Occipital lobe (tissue), 2 donors: ENCODE measurements around the gene SLIT3. TPM values are rescaled to one million over a fixed set of nuclear protein-coding genes. Genes with fewer than 3 reads are reported as not detected.
"Not testable (repeated sequence)": the region's sequence is repeated elsewhere in the genome, so short reads cannot be mapped to it uniquely, and the experiment has no call there.

Experiments
- DNase-seq: peaks from one replicate; lab custom pipeline; 2025; lab: John Stamatoyannopoulos, UW
- total RNA-seq: library from RNA; depleted of rRNA; stranded (reverse); fragments of >200 nt; gene quantifications from one replicate; pipeline ENCODE4 v1.2.3, GENCODE V29; 2014

Gene SLIT3
- total RNA-seq, 1 donor from 2014 or later = 0.78 TPM

DNA sequence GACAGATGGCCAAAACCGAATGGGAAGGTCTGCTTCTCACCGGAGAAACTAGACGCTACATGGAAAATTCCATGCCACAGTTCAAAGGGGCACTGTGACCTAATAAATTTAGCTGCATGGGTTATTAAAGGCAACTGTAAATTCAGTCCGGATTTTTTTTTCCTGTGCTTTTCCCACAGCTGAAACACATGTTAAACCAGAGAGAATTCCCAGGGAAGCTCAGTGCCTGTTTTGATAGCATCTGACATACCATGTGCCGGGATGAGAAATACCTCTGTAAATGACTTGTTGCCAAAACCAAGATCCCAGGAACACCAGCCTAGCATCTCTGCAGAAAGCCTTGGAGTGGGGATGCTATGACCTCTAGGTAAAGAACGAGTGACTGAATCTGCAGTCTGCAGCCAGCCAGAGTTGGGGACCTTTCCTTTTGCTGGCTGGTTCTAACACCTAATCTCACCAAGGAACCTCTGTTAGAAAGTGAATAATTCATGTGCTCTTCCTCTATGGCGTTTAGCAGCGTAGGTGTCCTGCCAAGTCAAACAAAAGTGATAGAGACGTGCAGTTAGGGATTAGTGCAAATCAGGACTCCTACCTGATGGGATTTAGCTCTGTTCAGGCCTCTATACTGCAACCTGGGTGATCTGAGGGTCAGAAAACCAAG lies 77.9 kb downstream of the SLIT3 start:
- no peak for DNase-seq

DNA sequence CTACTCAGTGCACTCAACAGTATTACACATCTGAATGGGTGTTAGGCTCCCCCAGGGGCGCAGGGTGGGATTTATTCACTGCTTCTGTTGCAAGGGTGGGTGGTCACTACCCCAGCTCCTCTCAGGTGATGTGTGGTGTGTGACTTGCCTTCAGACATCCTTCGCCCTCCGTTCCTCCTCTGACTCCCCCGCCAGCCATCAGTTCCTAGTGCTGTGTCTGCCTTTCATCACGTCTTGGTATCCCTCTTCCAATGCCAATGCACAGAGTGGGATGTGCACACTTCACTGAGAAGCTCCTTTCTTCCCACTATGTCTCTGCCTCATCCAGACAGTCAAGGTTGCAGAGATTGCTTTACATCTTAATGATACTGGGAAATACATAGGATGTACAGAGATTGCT lies 79.4 kb downstream of the SLIT3 start:
- no peak for DNase-seq

DNA sequence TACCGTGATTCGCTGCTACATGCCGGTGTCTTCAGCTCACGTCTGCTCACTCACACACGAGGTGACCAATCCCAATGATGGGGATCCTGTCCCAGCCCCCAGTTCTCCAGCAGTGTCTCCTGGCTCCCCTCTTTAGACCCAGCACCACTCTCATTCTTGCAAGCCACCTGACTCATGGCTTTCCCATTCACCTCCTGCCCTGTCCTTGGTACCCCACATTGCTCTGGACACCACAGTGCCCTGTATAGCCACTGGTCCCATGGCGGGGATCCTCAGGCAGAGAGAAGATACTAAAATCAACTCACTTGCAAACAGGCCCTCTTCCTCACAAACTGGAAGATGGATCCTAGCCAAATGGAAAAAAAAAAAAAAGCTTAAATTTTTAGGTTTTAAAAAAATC lies 81.0 kb downstream of the SLIT3 start:
- DNase-seq = no peak

DNA sequence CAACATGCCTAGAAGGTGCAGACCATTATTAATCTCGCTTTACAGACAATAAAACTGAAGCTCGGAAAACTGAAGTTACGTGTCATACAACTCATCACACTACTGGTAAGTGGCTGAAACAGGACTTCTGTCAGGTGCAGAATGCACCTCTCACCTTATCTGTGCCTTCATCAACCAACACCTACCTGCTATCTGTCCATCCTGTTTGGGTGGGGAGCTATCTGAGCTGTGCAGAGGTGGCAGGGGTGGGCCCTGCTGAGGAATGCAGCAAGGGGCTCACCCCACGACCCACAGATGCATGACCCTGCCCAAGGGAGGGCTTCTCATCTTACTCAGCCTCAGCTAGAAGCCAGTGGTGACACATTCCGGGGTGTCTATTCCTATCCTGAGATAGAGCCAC lies 81.6 kb downstream of the SLIT3 start:
- no peak for DNase-seq

DNA sequence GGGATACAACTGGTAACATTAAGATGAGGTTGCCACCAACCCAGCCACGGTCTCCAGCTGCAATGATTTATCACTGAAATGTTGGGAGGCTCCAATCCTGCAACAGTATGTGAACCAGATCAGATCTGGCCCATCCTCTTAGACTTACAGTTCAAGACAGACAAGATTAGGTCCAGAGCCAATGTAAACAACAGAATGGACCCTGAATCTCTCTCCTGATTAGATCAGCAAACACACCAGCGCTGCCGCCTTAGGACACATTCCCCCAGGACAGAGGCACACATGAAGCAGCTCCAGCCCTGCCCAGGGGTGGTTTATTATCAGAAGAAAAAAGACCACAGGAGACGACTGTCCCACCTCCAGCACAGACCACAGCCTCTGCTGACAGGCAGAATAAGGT lies 82.1 kb downstream of the SLIT3 start:
- no peak for DNase-seq

DNA sequence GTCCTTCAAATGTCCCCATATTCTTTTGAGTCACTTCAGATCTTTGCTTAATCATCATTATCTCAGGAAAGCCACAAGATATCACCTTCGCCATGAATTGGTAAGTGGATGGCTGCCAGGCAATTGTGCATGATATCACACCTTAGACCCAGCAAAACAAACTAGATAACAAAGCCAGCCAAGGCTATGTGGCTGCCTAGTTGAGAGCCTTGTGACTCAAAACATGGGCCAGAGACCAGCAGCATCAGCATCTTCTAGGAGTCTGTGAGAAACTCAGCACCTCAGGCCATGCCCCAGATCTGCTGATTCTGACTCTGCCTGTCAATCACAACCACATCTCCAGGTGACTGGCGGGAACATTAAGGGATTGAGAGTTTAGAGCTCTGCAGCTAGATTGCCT lies 82.8 kb downstream of the SLIT3 start:
- DNase-seq = no peak

DNA sequence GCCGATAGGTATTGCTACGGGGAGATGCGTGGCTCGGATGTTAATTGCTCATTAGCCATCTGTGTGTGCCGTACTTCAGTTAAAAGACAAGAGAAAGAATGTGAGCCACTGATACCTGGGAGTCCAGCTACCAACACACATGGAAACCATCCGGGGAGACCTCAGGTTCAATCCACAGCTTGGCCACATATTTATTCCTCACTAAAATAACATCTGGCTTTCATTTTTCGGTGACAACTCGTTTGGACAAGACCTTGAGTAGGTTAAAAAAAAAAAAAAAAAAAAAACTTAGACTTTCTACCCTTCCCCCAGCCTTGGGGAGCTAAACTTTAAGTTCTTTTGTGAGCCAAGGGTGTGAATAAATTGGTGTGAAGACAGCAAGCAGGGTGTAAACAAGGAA lies 84.1 kb downstream of the SLIT3 start:
- no peak for DNase-seq

DNA sequence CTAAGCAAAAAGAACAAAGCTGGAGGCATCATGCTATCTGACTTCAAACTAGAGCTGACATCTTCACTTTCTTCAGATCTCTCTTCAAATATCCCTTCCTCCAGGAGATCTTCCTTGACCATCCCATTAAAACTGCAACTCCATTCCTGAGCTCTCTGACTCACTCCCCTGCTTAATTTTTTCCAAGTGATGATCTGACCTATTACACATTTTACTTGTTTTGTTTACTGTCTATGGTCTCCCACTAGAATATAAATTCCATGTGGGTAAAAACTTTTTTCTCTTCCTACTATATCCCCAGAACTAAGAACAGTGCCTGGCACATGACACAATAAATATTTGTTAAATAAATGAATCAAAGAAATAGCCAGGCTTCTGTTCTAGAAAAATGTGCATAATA lies 87.5 kb downstream of the SLIT3 start:
- DNase-seq = no peak

DNA sequence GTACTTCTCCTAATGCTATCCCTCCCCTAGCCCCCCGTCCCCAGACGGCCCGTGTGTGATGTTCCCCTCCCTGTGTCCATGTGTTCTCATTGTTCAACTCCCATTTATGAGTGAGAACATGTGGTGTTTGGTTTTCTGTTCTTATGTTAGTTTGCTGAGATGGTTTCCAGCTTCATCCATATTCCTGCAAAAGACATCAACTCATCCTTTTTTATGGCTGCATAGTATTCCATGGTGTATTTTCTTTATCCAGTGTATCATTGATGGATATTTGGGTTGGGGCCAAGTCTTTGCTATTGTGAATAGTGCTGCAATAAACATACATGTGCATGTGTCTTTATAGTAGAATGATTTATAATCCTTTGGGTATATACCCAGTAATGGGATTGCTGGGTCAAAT lies 89.2 kb downstream of the SLIT3 start:
- not testable (repeated sequence) for DNase-seq

DNA sequence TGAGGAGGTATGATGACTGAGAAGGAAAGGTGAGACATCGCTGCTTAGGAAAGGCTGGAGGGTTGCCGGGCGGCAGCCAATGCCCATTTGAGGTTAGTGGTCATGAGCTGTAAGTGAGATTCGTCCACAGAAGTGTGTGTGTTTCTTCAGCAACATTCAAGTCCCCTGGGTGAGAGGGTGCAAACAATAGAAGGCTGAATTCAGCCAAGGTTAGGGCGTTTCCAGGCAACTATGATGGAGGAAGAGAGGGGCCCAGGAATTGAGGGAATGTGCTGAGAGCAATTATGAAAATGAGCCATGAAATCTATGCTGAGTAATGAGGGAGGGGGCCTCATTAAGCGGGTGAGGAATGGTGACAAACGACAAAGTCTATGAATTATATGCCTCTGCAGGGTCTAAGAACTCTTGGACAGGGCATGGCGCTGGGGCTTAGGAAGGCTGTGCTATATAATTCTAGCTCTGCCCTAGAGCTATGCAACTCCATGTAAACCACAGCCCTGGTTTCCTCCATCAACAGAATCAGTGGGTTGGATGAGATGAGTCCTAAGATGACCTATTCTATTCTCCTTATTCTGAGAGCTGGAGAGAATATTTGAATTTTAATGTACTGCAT lies 96.0 kb downstream of the SLIT3 start:
- no peak for DNase-seq

DNA sequence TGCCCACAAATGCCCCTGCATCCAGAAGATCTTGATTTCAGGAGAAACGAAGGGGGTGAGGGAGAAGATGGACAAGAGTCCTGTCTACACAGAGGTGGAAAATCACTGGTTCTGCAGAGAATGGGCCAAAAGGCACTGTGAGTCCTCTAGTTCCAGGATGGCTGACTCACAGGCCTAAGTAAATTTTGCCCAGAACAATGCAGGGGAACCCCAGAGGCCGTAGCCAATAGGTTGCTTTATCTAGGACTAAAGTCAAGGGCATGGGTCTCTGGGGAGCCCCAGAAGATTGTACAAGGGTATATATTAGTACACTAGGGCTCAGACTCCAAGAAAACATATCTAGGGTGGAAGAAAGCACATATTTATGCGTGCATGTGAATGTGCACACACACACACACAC lies 98.0 kb downstream of the SLIT3 start:
- DNase-seq = no peak

DNA sequence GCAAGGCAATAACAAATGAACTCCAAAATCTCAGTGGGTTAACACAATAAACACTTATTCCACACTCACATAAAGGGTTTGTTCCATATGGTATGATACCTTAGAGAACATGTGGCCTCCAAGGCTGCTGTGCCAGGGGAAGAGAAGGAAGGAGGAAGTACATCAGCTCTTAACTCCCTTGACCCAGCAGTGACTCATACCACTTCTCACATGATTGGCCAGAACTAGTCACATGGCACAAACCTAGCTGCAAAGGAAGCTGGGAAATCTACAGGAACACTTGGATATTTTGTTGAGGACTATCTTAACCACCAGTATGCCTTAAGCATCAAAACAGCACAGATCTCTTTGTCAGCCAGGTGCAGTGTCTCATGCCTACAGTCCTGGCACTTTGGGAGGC lies 99.3 kb downstream of the SLIT3 start:
- no peak for DNase-seq

DNA sequence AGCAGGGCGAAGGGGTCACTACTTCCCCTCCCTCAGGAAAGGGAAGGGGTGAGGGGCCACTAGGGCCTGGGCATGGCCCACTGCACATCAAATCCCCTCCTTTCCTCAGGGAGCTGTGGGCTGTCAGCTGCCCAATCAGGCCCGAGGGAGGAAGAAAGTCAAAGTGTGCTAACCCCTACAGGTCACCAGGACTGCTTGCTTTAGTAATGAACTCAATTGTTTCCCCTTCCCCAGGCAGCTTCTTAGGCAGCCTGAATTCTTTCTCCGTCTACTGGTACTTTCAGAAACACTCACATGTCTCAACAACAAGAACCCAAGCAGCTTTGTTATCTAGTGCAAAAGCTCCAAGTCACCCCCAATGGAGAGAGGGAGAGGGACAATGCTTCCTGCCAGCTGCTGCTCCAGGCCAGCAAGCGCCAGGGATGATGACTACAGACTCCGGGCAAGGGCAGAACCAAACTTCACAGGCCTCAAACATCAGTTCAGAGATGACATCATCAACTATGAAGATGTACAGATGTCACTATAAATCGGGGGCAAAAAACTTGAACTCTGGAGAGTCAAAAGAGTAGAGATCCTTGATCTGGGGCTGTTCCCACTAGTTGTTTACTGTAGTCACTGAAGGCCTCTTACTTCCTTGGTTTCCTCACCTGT lies 100.7 kb downstream of the SLIT3 start:
- no peak for DNase-seq

DNA sequence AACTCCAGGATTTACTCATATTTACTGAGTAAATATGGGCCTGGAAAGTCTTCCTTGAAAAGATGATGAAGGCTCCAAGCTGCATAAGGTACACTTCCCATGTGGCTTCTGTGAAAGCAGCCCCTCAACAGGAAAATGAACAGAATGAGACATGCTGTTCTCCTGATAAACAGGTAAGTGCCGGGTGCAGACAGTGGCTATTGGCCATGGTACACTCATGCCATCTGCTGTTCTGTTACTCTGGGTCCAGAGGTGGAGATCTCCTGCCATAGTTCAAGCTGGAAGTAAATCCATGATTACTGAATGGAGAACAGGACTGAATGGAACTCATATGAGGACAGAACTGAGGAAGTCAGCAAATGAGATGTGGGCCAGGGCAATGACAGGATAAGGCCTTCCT lies 103.6 kb downstream of the SLIT3 start:
- DNase-seq = no peak

DNA sequence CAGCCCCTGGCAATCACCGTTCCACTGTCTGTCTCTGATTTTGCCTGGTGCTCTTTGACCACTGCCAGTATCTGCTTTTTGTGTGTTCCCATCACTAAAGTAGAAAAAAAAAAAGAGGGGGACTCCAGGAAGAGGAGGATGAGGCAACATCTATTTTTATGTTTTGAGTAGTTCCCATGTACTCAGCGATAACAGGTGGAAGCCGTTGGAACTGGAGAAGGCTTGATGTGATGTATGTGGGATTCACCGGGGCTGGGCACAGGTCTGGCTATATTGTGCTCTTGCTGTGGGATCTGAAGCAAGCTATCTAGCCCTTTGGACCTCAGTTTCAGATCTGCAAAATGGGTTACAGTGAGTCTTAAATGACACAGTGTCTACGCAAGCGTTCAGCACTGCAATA lies 104.9 kb downstream of the SLIT3 start:
- no peak for DNase-seq

DNA sequence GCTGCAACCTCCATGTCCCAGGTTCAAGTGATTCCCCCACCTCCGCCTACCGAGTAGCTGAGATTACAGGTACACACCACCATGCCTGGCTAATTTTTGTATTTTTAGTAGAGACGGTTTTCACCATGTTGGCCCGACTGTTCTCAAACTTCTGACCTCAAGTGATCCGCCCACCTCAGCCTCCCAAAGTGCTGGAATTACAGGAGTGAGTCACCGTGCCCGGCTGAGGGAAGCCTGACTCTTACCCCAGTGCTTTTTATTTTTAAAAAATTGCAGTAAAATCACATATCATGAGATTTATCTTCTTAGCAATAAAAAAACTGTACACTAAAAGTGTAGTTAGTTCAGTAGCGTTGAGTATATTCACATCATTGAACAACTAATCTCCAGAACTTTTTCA lies 105.3 kb downstream of the SLIT3 start:
- DNase-seq = no peak

DNA sequence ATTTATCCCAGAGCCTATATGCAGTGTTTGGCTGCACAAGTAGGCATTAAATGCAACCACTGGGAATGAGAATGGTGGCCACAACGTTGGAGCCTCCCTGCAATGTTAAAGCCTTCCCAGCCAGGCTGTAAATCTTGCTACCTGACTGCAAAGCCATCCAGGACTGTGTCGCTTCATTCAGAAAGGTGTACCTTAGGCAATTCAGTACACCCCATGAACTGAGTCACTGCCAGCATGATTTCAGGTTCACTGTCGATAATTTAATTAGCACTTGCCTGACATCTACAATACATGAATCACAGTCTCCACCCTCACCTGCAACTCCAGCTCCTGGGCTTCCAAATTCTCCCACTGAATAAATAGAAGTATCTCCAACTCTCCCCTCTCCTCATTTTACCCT lies 108.4 kb downstream of the SLIT3 start:
- DNase-seq = no peak

DNA sequence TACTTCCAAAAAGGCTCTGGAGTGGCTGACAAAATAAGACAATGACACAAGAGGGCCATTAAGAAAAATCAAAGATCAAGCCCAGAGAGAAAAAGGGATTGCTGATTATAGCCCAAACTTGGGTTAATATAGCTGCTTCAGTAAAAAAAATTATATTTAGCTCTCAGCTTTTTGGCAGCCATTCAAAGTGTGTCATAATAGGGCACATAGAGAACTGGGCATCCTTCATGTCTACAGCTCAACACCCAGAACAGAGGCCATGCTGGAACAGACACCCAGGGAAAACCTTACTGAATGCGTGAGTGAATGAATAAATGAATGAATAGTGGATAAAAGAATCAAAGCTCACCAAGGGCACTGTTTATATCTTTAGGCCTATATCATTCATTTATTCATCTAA lies 110.1 kb downstream of the SLIT3 start:
- DNase-seq = no peak

DNA sequence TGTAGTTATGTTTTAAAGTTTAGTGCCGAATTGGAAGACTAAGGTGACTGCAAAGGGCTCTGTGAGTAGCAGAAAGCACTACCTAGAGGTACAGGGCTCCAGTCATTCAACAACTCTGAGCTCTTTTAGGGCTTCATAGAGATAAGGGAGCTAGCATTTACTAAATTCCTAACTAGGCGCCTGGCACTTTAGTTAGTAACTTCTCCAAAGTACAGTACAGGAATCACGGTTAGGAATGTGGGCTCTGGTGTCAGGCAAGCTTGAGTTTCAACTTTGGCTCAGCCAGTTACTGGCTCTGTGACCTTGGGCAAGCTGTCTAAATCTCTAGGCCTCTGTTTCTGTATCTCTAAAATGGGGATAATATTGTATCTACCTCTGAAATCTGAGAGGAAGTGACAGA lies 115.3 kb downstream of the SLIT3 start:
- no peak for DNase-seq

DNA sequence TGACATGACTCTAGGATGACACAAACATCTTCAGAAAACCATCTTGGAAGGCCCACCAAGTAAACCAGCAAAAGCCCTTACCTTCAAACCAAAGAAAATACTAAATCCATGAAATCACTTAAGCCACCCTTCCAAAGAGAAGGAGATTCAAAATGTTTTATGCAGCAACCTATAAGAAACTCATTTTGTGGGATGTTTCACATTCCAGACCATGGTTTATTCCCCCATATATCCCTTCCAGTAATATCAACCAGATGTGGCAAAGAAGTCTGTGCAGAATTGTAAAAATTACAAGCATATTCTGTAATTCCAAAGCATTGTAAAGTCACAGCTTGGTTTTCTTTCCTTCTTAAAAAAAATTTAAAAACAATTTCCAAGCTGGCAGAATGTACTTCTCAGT lies 117.4 kb downstream of the SLIT3 start:
- no peak for DNase-seq

DNA sequence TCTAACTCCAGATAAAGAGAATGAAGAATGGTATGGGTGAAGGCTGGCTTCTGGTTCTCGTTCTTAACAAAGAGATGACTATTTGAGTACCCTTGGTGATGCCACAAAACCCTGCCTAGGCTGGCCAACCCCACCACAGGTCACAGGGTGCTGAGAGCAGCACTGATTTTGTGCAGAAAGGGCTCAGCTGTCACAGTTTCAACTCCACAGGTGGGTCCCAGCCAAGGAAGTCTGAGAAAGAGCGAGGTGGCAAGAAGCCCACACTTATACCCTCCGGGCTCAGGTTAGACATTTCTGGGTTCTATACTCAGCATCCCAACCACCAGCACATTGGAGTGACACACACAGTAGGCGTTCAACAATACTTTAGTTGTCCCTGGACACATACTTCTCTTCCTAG lies 118.1 kb downstream of the SLIT3 start:
- DNase-seq = no peak

DNA sequence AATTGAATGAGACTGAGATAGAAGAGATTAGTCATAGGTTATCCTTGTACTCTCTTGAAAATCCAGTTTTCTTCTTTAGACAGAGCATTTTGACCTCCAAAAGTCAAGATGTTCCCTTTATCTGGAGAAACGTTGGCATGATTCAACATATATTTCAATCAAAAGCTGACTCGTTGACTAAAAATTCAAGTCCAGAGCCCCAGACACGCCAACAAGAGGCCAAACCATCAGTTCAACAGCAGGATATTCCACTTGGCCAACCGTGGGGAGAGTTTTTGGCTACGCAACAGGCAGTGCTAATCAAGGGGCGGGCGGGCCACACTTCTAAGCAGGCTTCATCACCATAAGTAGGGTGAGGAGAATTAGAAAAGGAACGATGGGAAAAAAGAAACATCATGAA lies 119.1 kb downstream of the SLIT3 start:
- DNase-seq = no peak

DNA sequence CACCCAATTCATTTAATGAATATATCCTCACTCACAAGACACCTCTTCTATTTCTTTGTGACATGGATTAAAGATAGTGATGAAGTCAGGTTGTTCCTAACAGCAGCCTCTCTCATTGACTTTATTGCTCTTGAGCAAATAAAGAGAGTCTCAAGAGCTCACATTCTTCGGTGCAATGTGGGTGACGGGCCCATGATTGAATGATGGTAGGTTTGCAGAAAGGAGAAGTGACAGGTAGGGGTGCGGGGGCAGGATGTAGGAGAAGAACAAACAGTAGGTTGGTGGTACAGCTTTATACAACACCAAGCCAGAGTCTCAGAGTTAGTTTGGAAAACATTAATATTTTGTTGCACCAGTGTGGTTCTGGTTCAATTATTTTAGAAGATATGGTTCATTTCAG lies 122.2 kb downstream of the SLIT3 start:
- no peak for DNase-seq
